Measurements from ENCODE around the gene ITIH2.
"Not testable (repeated sequence)": the region's sequence is repeated elsewhere in the genome, so short reads cannot be mapped to it uniquely, and the experiment has no call there.

Gene ITIH2

DNA sequence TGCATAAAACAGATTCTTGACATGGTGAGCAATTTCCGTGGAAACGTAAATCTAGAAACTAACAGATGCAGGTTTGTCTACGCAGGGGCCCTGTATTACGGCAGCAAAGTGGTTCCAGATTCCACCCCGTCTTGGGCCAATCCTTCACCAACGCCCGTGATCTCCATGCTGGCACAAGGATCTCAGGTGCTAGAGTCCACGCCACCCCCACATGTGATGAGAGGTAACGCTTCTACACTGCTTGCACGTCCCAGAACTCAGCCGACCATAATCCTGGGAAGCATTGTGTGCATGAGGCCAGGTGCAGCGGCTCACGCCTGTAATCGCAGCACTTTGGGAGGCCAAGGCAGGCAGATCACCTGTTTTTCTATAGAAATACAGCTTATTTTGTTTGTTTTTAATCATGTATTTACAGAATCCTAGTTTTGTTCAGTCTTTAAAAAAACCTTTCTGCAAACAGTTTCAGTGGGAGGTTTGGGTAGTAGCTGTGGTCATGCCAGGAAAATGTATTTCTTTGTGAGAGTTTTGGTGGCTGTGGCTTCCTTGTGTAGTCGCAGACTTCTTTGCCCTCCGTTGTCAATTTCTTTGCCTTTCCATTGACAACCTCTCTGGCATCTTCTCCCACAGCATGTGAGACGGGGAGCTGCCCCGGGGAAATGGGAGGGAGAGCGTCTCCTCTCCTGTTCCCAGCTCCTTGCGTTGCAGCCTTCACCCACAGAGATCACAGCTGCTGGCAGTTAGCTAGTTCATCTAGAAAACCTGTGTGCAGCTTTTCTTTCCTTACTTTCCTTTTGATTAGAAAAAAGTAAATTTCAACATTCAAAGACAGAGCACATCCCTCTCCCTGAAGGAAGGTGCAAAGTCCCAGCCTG is 35.7 kb downstream of the ITIH2 start:
- Histone ChIP-seq H3K4me3 (ENCODE audit: low read length) (no peak overlapping the region), H2AFZ (ENCODE audit: low read length) (no peak overlapping the region), H3K79me2 (ENCODE audit: low read length) (no peaks in the 10 kb centered on the region), H3K9me2 (replicated peaks; ENCODE audit: insufficient read depth, low read length) (no peaks in the 10 kb centered on the region), H3F3A (ENCODE audit: insufficient read depth, low read length) (no peaks in the 10 kb centered on the region), H3K36me3 (replicated peaks; ENCODE audit: insufficient read depth, low read length) (no peaks in the 10 kb centered on the region), H3K4me1 (ENCODE audit: low read length) (no peaks in the 10 kb centered on the region), H3K4me2 (ENCODE audit: low read depth, low read length) (no peak overlapping the region), H4K20me1 (ENCODE audit: insufficient read depth, low read length) (no peaks in the 10 kb centered on the region), H3K9ac (ENCODE audit: low read length) (no peak overlapping the region), H3K27ac (ENCODE audit: low read length) (no peak overlapping the region), H3K27me3 (replicated peaks; ENCODE audit: insufficient read depth, low read length) (no peaks in the 10 kb centered on the region), H3K9me3 (replicated peaks; ENCODE audit: insufficient read depth, low read length) (no peaks in the 10 kb centered on the region)
- DNase-seq, result no peak
- no peak for TF ChIP-seq EZH2phosphoT487 (IDR thresholded peaks at IDR 0.05; ENCODE audit: low read length)
- TF ChIP-seq EZH2 (optimal IDR thresholded peaks at IDR 0.05; ENCODE audit: low read depth, low read length), result no peak
- TF ChIP-seq, protein P1, sequence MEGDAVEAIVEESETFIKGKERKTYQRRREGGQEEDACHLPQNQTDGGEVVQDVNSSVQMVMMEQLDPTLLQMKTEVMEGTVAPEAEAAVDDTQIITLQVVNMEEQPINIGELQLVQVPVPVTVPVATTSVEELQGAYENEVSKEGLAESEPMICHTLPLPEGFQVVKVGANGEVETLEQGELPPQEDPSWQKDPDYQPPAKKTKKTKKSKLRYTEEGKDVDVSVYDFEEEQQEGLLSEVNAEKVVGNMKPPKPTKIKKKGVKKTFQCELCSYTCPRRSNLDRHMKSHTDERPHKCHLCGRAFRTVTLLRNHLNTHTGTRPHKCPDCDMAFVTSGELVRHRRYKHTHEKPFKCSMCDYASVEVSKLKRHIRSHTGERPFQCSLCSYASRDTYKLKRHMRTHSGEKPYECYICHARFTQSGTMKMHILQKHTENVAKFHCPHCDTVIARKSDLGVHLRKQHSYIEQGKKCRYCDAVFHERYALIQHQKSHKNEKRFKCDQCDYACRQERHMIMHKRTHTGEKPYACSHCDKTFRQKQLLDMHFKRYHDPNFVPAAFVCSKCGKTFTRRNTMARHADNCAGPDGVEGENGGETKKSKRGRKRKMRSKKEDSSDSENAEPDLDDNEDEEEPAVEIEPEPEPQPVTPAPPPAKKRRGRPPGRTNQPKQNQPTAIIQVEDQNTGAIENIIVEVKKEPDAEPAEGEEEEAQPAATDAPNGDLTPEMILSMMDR (IDR thresholded peaks at IDR 0.05; ENCODE audit: low read length), result no peak

DNA sequence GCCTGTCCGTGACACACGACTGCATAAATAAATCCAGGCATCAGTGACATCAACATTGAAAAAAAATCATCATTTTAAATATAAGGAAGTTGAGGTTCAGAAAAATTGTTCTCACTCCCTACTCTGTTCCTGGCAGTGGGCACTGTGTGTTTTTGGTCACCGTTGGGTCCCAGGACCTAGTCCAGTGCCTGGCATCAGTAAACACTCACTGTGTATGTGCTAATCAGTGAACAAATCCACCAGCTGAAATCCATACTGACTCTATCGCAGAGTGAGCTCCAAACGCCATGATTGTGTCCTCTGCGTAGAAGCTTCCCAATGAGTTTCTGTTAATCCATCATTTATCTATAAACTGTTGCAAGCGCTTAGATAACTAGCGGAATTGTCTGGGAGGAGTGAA is 41.2 kb downstream of the ITIH2 start:
- no peak for DNase-seq
- Histone ChIP-seq H3K4me1 (ENCODE audit: low read length) (no peaks in the 10 kb centered on the region), H3K36me3 (replicated peaks; ENCODE audit: insufficient read depth, low read length) (no peaks in the 10 kb centered on the region), H3K27ac (ENCODE audit: low read length) (no peak overlapping the region), H3K4me2 (ENCODE audit: low read depth, low read length) (no peak overlapping the region), H3K9me3 (replicated peaks; ENCODE audit: insufficient read depth, low read length) (no peaks in the 10 kb centered on the region), H3K79me2 (ENCODE audit: low read length) (no peaks in the 10 kb centered on the region), H3K9me2 (replicated peaks; ENCODE audit: insufficient read depth, low read length) (no peaks in the 10 kb centered on the region), H3K9ac (ENCODE audit: low read length) (no peak overlapping the region), H4K20me1 (ENCODE audit: insufficient read depth, low read length) (no peaks in the 10 kb centered on the region), H3K27me3 (replicated peaks; ENCODE audit: insufficient read depth, low read length) (no peaks in the 10 kb centered on the region), H2AFZ (ENCODE audit: low read length) (no peak overlapping the region), H3F3A (ENCODE audit: insufficient read depth, low read length) (no peaks in the 10 kb centered on the region), H3K4me3 (ENCODE audit: low read length) (no peak overlapping the region)
- TF ChIP-seq EZH2 (optimal IDR thresholded peaks at IDR 0.05; ENCODE audit: low read depth, low read length) (no peak), EZH2phosphoT487 (IDR thresholded peaks at IDR 0.05; ENCODE audit: low read length) (no peak)
- TF ChIP-seq, protein P1 (IDR thresholded peaks at IDR 0.05; ENCODE audit: low read length), result no peak

DNA sequence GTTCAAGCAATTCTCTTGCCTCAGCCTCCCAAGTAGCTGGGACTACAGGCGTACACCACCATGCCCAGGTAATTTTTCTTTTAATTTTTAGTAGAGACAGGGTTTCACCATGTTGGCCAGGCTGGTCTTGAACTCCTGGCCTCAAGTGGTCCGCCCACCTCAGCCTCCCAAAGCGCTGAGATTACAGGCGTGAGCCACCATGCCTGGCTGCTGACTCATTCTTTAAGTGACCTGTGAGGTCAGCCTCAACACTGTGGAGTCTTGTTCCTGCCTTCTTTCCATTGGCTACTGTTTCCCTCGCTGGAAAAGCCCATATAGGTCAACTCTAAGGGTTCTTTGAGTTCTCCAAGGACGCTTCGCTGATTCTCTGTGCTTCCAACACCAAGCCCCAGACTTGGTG is 45.5 kb downstream of the ITIH2 start:
- H3K9me3 ChIP-seq (replicated peaks; ENCODE audit: insufficient read depth, low read length); H3F3A ChIP-seq (ENCODE audit: insufficient read depth, low read length); H3K9me2 ChIP-seq (replicated peaks; ENCODE audit: insufficient read depth, low read length); H3K79me2 ChIP-seq (ENCODE audit: low read length); DNase-seq; H3K4me1 ChIP-seq (ENCODE audit: low read length); H3K9ac ChIP-seq (ENCODE audit: low read length); H3K36me3 ChIP-seq (replicated peaks; ENCODE audit: insufficient read depth, low read length); H3K4me3 ChIP-seq (ENCODE audit: low read length); H3K27me3 ChIP-seq (replicated peaks; ENCODE audit: insufficient read depth, low read length); H3K27ac ChIP-seq (ENCODE audit: low read length); H2AFZ ChIP-seq (ENCODE audit: low read length); H4K20me1 ChIP-seq (ENCODE audit: insufficient read depth, low read length); H3K4me2 ChIP-seq (ENCODE audit: low read depth, low read length): not testable (repeated sequence)

DNA sequence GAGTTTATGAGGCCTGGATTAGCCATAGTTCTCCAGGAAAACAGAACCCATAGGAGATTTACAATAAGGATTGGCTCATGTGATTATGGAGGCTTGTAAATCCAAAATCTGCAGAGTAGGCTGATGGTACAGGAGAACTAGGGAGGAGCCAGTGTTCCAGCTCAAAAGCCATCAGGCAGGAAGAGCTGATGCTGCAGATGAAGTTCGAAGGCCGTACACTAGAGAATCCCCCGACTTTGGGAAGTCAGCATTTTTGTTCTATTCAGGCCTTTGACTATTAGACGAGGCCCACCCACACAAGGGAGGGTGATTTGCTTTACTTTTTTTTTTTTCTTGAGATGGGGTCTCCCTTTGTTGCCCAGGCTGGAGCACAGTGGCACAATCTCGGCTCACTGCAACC is 47.1 kb downstream of the ITIH2 start:
- no peaks in the 10 kb centered on the region for H3K79me2 ChIP-seq (ENCODE audit: low read length)
- H3K36me3 ChIP-seq (replicated peaks; ENCODE audit: insufficient read depth, low read length), result no peaks in the 10 kb centered on the region
- H4K20me1 ChIP-seq (ENCODE audit: insufficient read depth, low read length), result no peaks in the 10 kb centered on the region
- no peaks in the 10 kb centered on the region for H3K9me2 ChIP-seq (replicated peaks; ENCODE audit: insufficient read depth, low read length)
- H3K9ac ChIP-seq (ENCODE audit: low read length), result no peak overlapping the region
- no peak overlapping the region for H3K27ac ChIP-seq (ENCODE audit: low read length)
- no peaks in the 10 kb centered on the region for H3K9me3 ChIP-seq (replicated peaks; ENCODE audit: insufficient read depth, low read length)
- no peak for TF ChIP-seq EZH2phosphoT487 (IDR thresholded peaks at IDR 0.05; ENCODE audit: low read length)
- TF ChIP-seq, protein P1 (IDR thresholded peaks at IDR 0.05; ENCODE audit: low read length), result no peak
- TF ChIP-seq EZH2 (optimal IDR thresholded peaks at IDR 0.05; ENCODE audit: low read depth, low read length), result no peak
- DNase-seq, result no peak
- H2AFZ ChIP-seq (ENCODE audit: low read length), result no peak overlapping the region
- H3K4me2 ChIP-seq (ENCODE audit: low read depth, low read length), result no peak overlapping the region
- no peaks in the 10 kb centered on the region for H3K27me3 ChIP-seq (replicated peaks; ENCODE audit: insufficient read depth, low read length)
- no peaks in the 10 kb centered on the region for H3F3A ChIP-seq (ENCODE audit: insufficient read depth, low read length)
- no peak overlapping the region for H3K4me3 ChIP-seq (ENCODE audit: low read length)
- H3K4me1 ChIP-seq (ENCODE audit: low read length), result no peaks in the 10 kb centered on the region
